Uterus (tissue), 4 donors: ENCODE data around the gene DCAF7. TPM values are rescaled to one million over a fixed set of nuclear protein-coding genes. Genes with fewer than 3 reads are reported as not detected.

Source experiments
- DNase-seq, 2 donors: peaks; one replicate each; pipeline ENCODE4 v3.0.0-alpha.2; 2019 to 2020
- H3K27ac ChIP-seq, 2 donors: fragments of 200-600 bp; sonication (generic); 1 replicate in 1 of 2; 2 replicates in 1 of 2; pipeline ENCODE4 v1.5.1; 2016 to 2018
- H3K27me3 ChIP-seq, 2 donors: fragments of 200-600 bp; sonication (generic); one replicate each; pipeline ENCODE4 v1.5.1; 2018 to 2019; ENCODE audit warnings: control low read depth in 1 of 2
- H3K36me3 ChIP-seq, 2 donors: fragments of 200-600 bp; sonication (generic); one replicate each; pipeline ENCODE4 v1.5.1; 2019; ENCODE audit warnings: control low read depth in 1 of 2
- H3K4me1 ChIP-seq, 2 donors: fragments of 200-600 bp; sonication (generic); one replicate each; pipeline ENCODE4 v1.5.1; 2018 to 2019; ENCODE audit warnings: control low read depth in 1 of 2
- H3K4me3 ChIP-seq, 2 donors: fragments of 200-600 bp; sonication (generic); 1 replicate in 1 of 2; 2 replicates in 1 of 2; pipeline ENCODE4 v1.5.1; 2018 to 2019; ENCODE audit warnings: mild to moderate bottlenecking in 1 of 2
- H3K9me3 ChIP-seq, 2 donors: fragments of 200-600 bp; sonication (generic); one replicate each; pipeline ENCODE4 v1.5.1; 2019; ENCODE audit warnings: control low read depth in 1 of 2
- CTCF ChIP-seq, 4 experiments: fragments of 200-600 bp in 2 of 4; fragments of 450-650 bp in 2 of 4; sonication (generic) in 2 of 4; IDR thresholded peaks; one replicate each; pipeline ENCODE4 v1.5.1; 2016 to 2019; ENCODE audit warnings: antibody characterized with exemption in 4 of 4, mild to moderate bottlenecking in 2 of 4, moderate library complexity in 1 of 4
- POLR2A ChIP-seq, 2 donors: fragments of 450-650 bp; IDR thresholded peaks; one replicate each; pipeline ENCODE4 v1.6.1; 2016; ENCODE audit warnings: antibody characterized with exemption in 2 of 2, mild to moderate bottlenecking in 1 of 2, moderate library complexity in 1 of 2
- intact Hi-C: fragments of 100-400 bp; cut with DNase I; formaldehyde crosslinking; loops from one replicate; pipeline ENCODE4 v1.15.1; 2023; ENCODE audit warnings: low total_unique reads
- total RNA-seq, 4 donors: library from RNA; depleted of rRNA in 3 of 4; stranded (reverse); fragments of >200 nt in 3 of 4; gene quantifications; one replicate each; pipeline versions ENCODE4 v1.1.0 to v1.2.4, GENCODE V29; 2014 to 2023
- donor health status: DM: yes; HTN: yes; CAD: no.

Gene DCAF7
- total RNA-seq, 4 donors from 2014 or later = 5.6 to 51.1 (median 25.1) TPM

- intact Hi-C loops = no loop called here
- Histone ChIP-seq H3K4me1 (peaks cover 0 to 3% of the 10 kb centered on the region in 2 donors), H3K27me3 (no peaks in the 10 kb centered on the region), H3K27ac (no peak overlapping the region), H3K9me3 (no peaks in the 10 kb centered on the region), H3K36me3 (no peaks in the 10 kb centered on the region), H3K4me3 (no peak overlapping the region)
- TF ChIP-seq POLR2A (IDR thresholded peaks at IDR 0.05) (no peak), CTCF (IDR thresholded peaks at IDR 0.05) (no peak)
- DNase-seq = no peak
These were observed 48.0 kb downstream of the DCAF7 start for GRCh38 chr17:63598281-63598680.

- H3K4me1 ChIP-seq = peaks cover 0 to 3% of the 10 kb centered on the region in 2 donors
- peak in 1 of 2 donors; percentile 36 for TF ChIP-seq POLR2A (IDR thresholded peaks at IDR 0.05)
- peak in 1 of 4 experiments; percentile 10 for TF ChIP-seq CTCF (IDR thresholded peaks at IDR 0.05)
- peak within 1 kb of the TSS; percentile 76 to 90 for H3K27ac ChIP-seq
- peak within 1 kb of the TSS; percentile 80 to 81 for H3K4me3 ChIP-seq
- no peaks in the 10 kb centered on the region for H3K27me3 ChIP-seq
- intact Hi-C loops = no loop called here
- DNase-seq = peak; percentile 71 to 78
- no peaks in the 10 kb centered on the region for H3K9me3 ChIP-seq
- H3K36me3 ChIP-seq = no peaks in the 10 kb centered on the region
These were observed 50.5 kb downstream of the DCAF7 start, which contains the start of gene TACO1 for GRCh38 chr17:63600569-63601438. Gene TACO1, plus strand, starts transcription at chr17:63600895. Its CDS starts 189 bp downstream, at chr17:63601084.

- Histone ChIP-seq H3K27me3 (no peaks in the 10 kb centered on the region), H3K4me3 (peak overlapping the region; percentile 80 to 81), H3K36me3 (no peaks in the 10 kb centered on the region), H3K4me1 (peaks cover 0 to 3% of the 10 kb centered on the region in 2 donors), H3K27ac (peak overlapping the region; percentile 76 to 90), H3K9me3 (no peaks in the 10 kb centered on the region)
- no peak for DNase-seq
- TF ChIP-seq CTCF (IDR thresholded peaks at IDR 0.05) = no peak
- TF ChIP-seq POLR2A (IDR thresholded peaks at IDR 0.05) = no peak
- intact Hi-C loops = no loop called here
These were observed 51.4 kb downstream of the DCAF7 start for GRCh38 chr17:63601439-63602371.

- no peaks in the 10 kb centered on the region for H3K4me1 ChIP-seq
- no peaks in the 10 kb centered on the region for H3K9me3 ChIP-seq
- intact Hi-C loops = loop anchor here (5.0 kb wide), 1 partner anchor 183 kb away; no protein-coding TSS in a partner anchor
- no peak overlapping the region for H3K4me3 ChIP-seq
- TF ChIP-seq POLR2A (IDR thresholded peaks at IDR 0.05) (no peak), CTCF (IDR thresholded peaks at IDR 0.05) (no peak)
- no peaks in the 10 kb centered on the region for H3K27me3 ChIP-seq
- H3K36me3 ChIP-seq = no peaks in the 10 kb centered on the region
- H3K27ac ChIP-seq = no peak overlapping the region
- no peak for DNase-seq
These were observed 59.7 kb downstream of the DCAF7 start for GRCh38 chr17:63609816-63610573.
